ENCODE results near the gene MYO9A. TPM values are rescaled to one million over a fixed set of nuclear protein-coding genes. Genes with fewer than 3 reads are reported as not detected.
A peak's percentile ranks its signal among the peaks of the same experiment; 100 is the strongest.

Gene MYO9A
- total RNA-seq, 1 donor from 2014 or later, result 79.5 TPM

- Mint-ChIP-seq H3K9me3 (no peaks in the 10 kb centered on the region), H3K27me3 (ENCODE audit: low read depth) (no peaks in the 10 kb centered on the region), H3K4me3 (no peak overlapping the region), H3K4me1 (peaks cover 31% of the 10 kb centered on the region), H3K27ac (no peak overlapping the region), H3K36me3 (peaks cover 3% of the 10 kb centered on the region)
- TF ChIP-seq, protein P1, sequence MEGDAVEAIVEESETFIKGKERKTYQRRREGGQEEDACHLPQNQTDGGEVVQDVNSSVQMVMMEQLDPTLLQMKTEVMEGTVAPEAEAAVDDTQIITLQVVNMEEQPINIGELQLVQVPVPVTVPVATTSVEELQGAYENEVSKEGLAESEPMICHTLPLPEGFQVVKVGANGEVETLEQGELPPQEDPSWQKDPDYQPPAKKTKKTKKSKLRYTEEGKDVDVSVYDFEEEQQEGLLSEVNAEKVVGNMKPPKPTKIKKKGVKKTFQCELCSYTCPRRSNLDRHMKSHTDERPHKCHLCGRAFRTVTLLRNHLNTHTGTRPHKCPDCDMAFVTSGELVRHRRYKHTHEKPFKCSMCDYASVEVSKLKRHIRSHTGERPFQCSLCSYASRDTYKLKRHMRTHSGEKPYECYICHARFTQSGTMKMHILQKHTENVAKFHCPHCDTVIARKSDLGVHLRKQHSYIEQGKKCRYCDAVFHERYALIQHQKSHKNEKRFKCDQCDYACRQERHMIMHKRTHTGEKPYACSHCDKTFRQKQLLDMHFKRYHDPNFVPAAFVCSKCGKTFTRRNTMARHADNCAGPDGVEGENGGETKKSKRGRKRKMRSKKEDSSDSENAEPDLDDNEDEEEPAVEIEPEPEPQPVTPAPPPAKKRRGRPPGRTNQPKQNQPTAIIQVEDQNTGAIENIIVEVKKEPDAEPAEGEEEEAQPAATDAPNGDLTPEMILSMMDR (IDR thresholded peaks at IDR 0.05; ENCODE audit: unreplicated experiment), result peak; percentile 55
- no peak for DNase-seq (ENCODE audit: low spot score in 2 of 2, unreplicated experiment in 2 of 2)
Measured at GRCh38 chr15:71802770-71803169, 315.2 kb downstream of the MYO9A start.

- Mint-ChIP-seq H3K4me3 (no peak overlapping the region), H3K36me3 (peaks cover 3% of the 10 kb centered on the region), H3K4me1 (peaks cover 24% of the 10 kb centered on the region), H3K9me3 (no peaks in the 10 kb centered on the region), H3K27me3 (ENCODE audit: low read depth) (no peaks in the 10 kb centered on the region), H3K27ac (no peak overlapping the region)
- DNase-seq (ENCODE audit: low spot score in 2 of 2, unreplicated experiment in 2 of 2), result no peak
- TF ChIP-seq, protein P1 (IDR thresholded peaks at IDR 0.05; ENCODE audit: unreplicated experiment), result no peak
Measured at GRCh38 chr15:71801935-71802655, 315.9 kb downstream of the MYO9A start.

- Mint-ChIP-seq H3K9me3 (no peaks in the 10 kb centered on the region), H3K4me3 (no peak overlapping the region), H3K4me1 (peaks cover 15% of the 10 kb centered on the region), H3K27ac (peak overlapping the region; percentile 66), H3K36me3 (peaks cover 5% of the 10 kb centered on the region), H3K27me3 (ENCODE audit: low read depth) (no peaks in the 10 kb centered on the region)
- peak in 1 of 2 experiments; percentile 69 for DNase-seq (ENCODE audit: low spot score in 2 of 2, unreplicated experiment in 2 of 2)
- TF ChIP-seq, protein P1 (IDR thresholded peaks at IDR 0.05; ENCODE audit: unreplicated experiment), result peak; percentile 89
Measured at GRCh38 chr15:71800835-71801745, 316.9 kb downstream of the MYO9A start.

- peaks cover 5% of the 10 kb centered on the region for H3K36me3 Mint-ChIP-seq
- H3K27me3 Mint-ChIP-seq (ENCODE audit: low read depth), result no peaks in the 10 kb centered on the region
- H3K4me1 Mint-ChIP-seq, result peaks cover 11% of the 10 kb centered on the region
- H3K4me3 Mint-ChIP-seq, result no peak overlapping the region
- peak overlapping the region; percentile 23 for H3K27ac Mint-ChIP-seq
- no peaks in the 10 kb centered on the region for H3K9me3 Mint-ChIP-seq
- DNase-seq (ENCODE audit: low spot score in 2 of 2, unreplicated experiment in 2 of 2), result no peak
- TF ChIP-seq, protein P1 (IDR thresholded peaks at IDR 0.05; ENCODE audit: unreplicated experiment), result no peak
Measured at GRCh38 chr15:71800190-71800589, 317.8 kb downstream of the MYO9A start.

GRCh38 chr15:71798641-71799040, 319.3 kb downstream of the MYO9A start:
- no peak for DNase-seq (ENCODE audit: low spot score in 2 of 2, unreplicated experiment in 2 of 2)
- no peaks in the 10 kb centered on the region for H3K9me3 Mint-ChIP-seq
- TF ChIP-seq, protein P1 (IDR thresholded peaks at IDR 0.05; ENCODE audit: unreplicated experiment), result no peak

More at GRCh38 chr15:71798641-71799040, 319.3 kb downstream of the MYO9A start:
- no peak overlapping the region for H3K27ac Mint-ChIP-seq
- H3K27me3 Mint-ChIP-seq (ENCODE audit: low read depth), result no peaks in the 10 kb centered on the region
- H3K4me3 Mint-ChIP-seq, result no peak overlapping the region
- peaks cover 5% of the 10 kb centered on the region for H3K36me3 Mint-ChIP-seq
- H3K4me1 Mint-ChIP-seq, result peaks cover 4% of the 10 kb centered on the region

All from mesothelial cell of epicardium (in vitro differentiated cells).